Stimulated activated CD4-positive, alpha-beta T cell treated with anti-CD3 and anti-CD28 coated beads, Interleukin-4, amount 100 ng/mL, for 4 hours (primary cell): Measurements from ENCODE around the gene COL19A1.
"Not testable (repeated sequence)": the region's sequence is repeated elsewhere in the genome, so short reads cannot be mapped to it uniquely, and the experiment has no call there.

Source experiments
- DNase-seq, 2 experiments: peaks; one replicate each; pipeline ENCODE4 v3.0.0-alpha.2; 2020

Gene COL19A1

GRCh38 chr6:69867639-69867976 is 1.3 kb downstream of the COL19A1 start:
- DNase-seq, result no peak

DNA sequence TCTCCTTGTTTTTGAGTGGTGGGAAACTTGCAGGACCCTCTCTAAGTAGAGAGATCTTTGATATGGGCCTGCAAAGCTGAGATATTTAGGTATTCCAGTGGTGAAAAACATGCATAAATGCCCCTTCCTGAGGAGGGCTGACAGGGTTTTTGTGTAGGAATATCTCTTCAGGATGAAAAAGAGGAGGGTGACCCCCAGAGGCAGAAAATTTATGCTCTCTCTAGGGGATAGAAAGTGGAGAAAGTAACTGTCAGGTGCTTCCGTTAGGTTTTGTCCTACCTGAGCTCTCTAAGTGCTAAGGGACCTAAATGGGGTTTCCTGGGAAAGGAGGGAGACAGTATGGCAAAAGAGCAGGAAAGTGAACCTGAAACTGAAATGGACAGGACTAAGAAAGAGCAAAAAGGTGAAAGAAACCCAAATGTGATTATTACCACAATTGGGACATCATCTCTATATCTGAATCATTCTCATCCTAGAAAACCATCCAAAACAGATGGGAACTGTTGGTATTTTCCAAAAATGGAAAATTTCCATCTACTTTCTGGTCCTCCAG is 2.0 kb downstream of the COL19A1 start:
- DNase-seq, result no peak

GRCh38 chr6:69868961-69869360 is 2.6 kb downstream of the COL19A1 start:
- no peak for DNase-seq

- no peak for DNase-seq
Observed at GRCh38 chr6:69871107-69871506, 4.8 kb downstream of the COL19A1 start.

- no peak for DNase-seq
Observed at GRCh38 chr6:69873291-69873690, 6.9 kb downstream of the COL19A1 start.

GRCh38 chr6:69875715-69876114 is 9.4 kb downstream of the COL19A1 start:
- no peak for DNase-seq

DNA sequence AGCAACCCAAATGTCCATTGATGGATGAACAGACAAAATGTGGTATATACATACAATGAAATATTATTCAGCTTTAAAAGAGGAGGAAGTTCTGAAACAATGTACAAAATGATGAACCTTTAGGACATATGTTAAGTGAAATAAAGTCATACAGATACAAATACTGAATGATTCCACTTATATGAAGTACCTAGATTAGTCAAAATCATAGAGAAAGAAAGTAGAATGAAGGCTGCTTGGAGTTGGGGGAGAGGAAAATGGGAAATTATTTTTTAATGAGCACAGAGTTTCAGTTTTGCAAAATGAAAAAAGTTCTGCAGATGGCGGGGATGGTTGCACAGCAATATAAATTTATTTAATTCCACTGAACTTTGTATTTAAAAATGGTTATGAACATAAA is 12.4 kb downstream of the COL19A1 start:
- DNase-seq, result no peak

- no peak for DNase-seq
Observed at GRCh38 chr6:69880601-69881000, 14.2 kb downstream of the COL19A1 start.

- DNase-seq, result no peak
Observed at GRCh38 chr6:69881322-69882151, 15.2 kb downstream of the COL19A1 start.

DNA sequence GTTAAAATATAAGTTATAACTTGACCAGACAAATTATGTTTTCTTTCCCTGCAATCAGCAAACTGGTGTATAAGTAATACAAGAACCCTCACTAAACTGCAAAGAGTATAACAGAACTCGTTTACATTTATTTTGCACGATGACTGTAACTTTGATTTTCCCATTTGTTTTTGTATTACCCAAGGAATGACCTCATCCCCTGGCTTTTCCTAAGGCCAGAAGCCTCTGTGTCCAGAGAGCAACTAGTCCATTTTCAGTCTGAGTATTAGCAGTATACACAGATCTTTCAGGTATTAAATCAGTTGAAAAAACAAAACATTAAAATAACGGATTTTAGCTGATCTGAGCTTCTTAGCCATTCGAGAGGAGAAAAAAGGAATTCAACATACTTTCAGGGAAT is 17.2 kb downstream of the COL19A1 start:
- DNase-seq, result no peak

GRCh38 chr6:69884231-69884630 is 17.9 kb downstream of the COL19A1 start:
- DNase-seq, result no peak

- DNase-seq, result no peak
Observed at GRCh38 chr6:69887026-69887425, 20.7 kb downstream of the COL19A1 start.

GRCh38 chr6:69887714-69888345 is 21.5 kb downstream of the COL19A1 start:
- no peak for DNase-seq

DNA sequence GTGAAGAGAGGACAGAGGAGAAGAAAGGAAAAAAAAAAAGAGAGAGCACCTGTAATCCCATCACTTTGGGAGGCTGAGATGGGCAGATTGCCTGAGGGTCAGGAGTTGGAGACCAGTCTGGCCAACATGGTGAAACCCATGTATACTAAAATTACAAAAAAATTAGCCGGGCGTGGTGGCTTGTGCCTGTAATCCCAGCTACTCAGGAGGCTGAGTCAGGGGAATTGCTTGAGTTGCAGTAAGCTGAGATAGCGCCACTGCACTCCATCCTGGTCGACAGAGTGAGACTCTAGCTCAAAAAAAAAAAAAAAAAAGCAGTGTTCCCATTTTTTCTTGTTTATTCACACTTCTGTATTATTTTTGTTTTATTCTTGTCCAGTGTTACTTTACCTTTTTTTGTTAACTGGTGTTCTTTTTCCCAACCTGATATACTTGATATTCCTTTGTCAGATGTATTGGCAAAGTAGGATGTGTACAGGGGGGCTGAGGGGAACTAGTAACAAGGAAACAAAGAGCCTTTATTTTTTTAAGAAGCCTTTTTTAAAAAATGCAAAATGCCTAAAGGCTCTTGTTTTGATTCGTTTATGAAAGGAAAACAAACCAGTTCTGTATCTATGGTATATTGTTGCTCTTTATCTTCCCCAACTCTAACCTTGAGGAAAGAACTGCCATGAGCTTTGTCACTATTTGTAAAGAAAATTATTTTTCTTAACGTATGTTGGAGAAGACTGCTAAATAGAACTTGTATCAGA is 22.3 kb downstream of the COL19A1 start:
- DNase-seq, result no peak

- DNase-seq, result not testable (repeated sequence)
Observed at GRCh38 chr6:69889234-69889974, 23.0 kb downstream of the COL19A1 start.

GRCh38 chr6:69892561-69892960 is 26.2 kb downstream of the COL19A1 start:
- DNase-seq, result not testable (repeated sequence)

DNA sequence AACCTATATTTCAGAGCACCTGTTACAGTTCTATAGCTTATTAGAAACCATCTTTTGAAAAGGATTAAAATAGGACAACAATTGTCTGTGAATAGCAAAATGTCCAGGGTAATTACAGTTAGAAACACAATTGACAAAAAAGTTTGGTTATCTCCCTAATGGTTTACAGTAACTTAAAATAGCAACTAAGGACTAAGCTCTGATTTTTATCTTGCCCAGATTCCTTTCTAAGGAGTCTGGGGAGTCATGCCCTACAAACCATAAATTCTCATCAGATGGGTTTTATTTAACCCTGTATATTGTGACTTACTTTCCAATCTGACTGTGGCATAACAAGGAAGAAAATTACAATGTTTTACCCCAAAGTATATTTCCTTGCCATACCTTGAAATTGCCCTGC is 26.9 kb downstream of the COL19A1 start:
- DNase-seq, result not testable (repeated sequence)

GRCh38 chr6:69894578-69895347 is 28.4 kb downstream of the COL19A1 start:
- no peak for DNase-seq

DNA sequence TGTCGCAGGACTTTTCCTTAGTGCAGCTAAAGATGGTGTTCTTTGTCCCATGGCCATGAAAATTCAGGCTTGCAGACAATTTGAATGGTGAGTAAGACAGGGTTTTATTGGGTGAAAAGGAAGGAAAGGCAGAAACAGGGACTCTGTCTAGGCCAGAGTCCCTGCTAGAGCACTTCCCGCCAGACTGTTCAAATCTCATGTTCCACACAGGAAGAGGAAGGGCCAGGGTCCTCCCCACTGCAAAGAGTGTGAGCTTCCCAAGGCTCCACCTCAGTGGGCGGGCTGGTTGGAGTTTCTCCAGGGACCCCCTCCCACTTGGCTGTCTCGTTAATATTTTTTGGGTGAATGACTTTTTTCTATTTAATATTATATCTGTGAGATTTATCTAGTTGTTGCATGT is 29.0 kb downstream of the COL19A1 start:
- DNase-seq, result no peak

GRCh38 chr6:69900869-69901268 is 34.5 kb downstream of the COL19A1 start:
- DNase-seq, result no peak

GRCh38 chr6:69901361-69901760 is 35.0 kb downstream of the COL19A1 start:
- DNase-seq, result no peak

- DNase-seq, result no peak
Observed at GRCh38 chr6:69907981-69908498, 41.7 kb downstream of the COL19A1 start.
